MV-4-11 (cell line): ENCODE results near the gene ALDH9A1.
"Not testable (repeated sequence)": the region's sequence is repeated elsewhere in the genome, so short reads cannot be mapped to it uniquely, and the experiment has no call there.

ENCODE experiments used
- DNase-seq: peaks from one replicate; lab custom pipeline; 2025; lab: John Stamatoyannopoulos, UW

The ALDH9A1 gene

DNA sequence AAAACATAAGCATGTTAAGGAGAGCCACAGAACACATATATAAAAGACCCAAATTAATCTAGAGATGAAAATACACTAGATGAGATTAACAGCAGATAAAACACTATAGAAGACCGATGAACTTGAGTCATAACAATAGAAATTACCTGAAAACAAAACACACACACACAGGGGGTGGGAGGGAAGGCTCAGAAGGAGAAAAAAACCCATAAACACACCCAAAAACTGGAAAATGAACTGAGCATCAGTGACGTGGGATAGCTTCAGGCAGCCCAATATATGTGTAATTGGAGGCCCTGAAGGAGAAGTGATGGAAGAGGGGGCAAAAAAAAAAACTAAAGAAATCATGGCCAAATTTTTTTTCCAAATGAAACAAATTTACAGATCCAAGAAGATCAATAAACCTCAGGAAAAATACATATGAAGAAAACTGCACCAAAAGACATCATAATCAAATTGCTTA lies 11.4 kb downstream of the ALDH9A1 start:
- no peak for DNase-seq

DNA sequence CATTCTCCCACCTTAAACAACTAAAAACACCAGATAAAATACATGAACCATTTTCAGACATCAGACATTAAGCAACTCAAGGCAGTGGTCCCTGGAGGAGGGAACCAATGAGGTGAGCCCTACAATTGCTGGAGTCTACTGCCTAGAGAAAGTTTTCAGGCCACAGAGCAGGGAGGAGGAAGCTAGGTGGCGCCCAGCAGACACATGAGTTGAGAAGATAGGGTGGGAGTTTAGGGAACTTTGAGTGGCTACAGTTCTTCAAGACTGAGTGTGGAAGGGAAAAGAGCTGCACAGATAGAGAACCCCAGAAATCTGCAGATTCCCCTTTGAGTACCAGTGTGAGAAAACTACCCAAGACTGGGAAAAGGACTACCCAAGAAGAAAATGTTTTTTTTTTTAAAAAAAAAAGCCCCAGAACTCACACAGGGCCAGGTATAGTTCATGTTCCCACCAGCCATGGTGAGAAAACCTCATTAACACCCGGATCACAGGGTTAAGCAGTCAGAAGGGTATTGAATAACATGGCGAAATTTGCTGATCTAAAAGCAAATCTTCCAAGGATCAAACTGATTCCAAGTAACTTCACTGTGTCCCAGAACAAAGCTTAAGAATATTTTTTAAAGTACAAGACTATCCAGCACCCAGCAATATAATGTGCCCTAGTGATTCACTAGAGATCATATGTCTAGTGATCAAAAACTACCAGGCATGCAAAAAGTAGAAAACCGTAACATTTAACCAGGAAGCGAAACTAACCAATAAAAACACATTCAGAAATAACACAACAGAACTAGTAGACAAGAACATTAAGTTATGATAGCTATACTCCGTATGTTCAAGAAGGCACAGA lies 12.0 kb downstream of the ALDH9A1 start:
- DNase-seq: peak; percentile 64

DNA sequence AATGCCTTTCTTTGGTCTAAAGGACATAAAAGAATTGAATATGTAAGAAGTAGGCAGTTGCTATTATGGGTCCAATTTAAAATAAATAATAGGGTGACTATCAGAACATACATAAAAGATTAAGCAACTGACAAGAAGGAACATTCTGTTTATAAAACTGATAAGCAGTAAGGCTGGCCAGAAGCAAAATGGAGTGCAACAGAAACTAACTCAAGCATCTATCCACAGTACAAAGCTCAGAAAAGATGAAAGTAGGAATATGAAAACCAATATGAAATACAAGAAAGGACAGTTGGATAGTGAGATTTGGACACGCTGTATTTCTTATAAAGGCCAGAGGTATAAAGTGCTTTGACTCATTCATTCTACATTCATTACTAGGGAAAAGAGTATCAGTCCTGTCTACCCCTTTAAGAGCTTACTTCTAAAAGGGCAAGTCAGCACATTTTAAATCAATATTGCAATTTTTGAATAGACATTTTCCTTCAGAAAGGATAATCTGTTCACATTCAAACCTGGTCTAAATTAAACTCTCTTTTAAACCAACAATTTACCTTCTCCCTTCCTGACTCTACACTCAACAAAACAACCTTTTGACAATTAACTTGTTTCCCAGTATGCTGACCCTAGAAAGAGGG lies 14.4 kb downstream of the ALDH9A1 start:
- DNase-seq: no peak

DNA sequence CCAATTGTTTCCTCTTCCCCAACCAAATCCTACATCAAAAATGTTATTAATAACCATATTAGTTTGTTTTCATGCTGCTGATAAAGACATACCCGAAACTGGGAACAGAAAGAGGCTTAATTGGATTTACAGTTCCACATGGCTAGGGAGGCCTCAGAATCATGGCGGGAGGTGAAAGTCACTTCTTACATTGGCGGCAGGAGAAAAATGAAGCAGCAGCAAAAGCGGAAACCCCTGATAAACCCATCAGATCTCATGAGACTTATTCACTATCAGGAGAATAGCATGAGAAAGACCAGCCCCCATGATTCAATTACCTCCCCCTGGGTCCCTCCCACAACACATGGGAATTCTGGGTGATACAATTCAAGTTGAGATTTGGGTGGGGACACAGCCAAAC lies 17.6 kb downstream of the ALDH9A1 start:
- not testable (repeated sequence) for DNase-seq

GRCh38 chr1:165680303-165680702 lies 18.1 kb downstream of the ALDH9A1 start:
- DNase-seq: no peak

- DNase-seq: no peak
These were observed 18.9 kb downstream of the ALDH9A1 start for GRCh38 chr1:165679282-165680036.

- no peak for DNase-seq
These were observed 19.9 kb downstream of the ALDH9A1 start for GRCh38 chr1:165678509-165678908.

DNA sequence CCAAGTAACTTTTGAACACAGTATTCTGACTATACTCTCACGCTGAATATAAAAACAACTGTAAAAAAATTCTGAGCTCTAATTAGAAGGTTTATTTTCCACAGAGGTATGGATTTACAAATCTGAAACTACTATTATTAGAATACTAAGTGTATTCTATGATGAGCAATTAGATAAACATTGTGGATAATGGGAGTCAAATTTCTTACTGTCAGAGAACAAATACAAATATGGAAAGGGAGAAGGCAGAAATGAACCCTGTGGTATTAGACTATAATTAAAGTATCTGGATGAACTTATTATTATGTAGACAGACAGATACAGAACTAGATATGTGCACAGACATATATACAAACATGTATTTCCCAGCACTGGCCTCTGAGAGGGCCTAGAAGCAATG lies 22.6 kb downstream of the ALDH9A1 start:
- no peak for DNase-seq

- peak; percentile 47 for DNase-seq
These were observed 23.8 kb downstream of the ALDH9A1 start for GRCh38 chr1:165674599-165674998.

GRCh38 chr1:165671526-165671925 lies 26.8 kb downstream of the ALDH9A1 start:
- peak; percentile 2 for DNase-seq

GRCh38 chr1:165668184-165668583 lies 30.2 kb downstream of the ALDH9A1 start:
- DNase-seq: no peak

- peak; percentile 89 for DNase-seq
These were observed 32.1 kb downstream of the ALDH9A1 start for GRCh38 chr1:165666152-165666825.

DNA sequence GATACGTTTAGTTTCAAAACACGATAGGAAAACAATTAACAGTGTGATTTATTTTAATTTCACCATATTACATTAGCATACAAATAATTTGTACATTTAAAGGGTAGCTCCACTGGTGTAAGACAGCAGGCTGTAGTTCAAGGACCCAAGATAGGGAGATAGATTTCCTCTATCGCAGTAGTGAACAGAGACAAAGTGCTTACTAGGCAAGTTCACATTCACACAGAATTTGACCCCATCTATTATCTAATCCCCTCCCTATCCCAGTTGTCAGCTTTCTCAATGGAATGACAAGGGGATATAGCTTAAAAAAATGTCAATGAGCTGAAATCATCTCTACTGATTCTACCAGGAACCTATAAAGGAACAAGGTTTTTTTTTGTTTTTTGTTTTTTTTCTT lies 36.2 kb downstream of the ALDH9A1 start:
- no peak for DNase-seq

- DNase-seq: no peak
These were observed 36.7 kb downstream of the ALDH9A1 start for GRCh38 chr1:165661703-165662102.

- DNase-seq: no peak
These were observed 38.8 kb downstream of the ALDH9A1 start for GRCh38 chr1:165659581-165659895.

DNA sequence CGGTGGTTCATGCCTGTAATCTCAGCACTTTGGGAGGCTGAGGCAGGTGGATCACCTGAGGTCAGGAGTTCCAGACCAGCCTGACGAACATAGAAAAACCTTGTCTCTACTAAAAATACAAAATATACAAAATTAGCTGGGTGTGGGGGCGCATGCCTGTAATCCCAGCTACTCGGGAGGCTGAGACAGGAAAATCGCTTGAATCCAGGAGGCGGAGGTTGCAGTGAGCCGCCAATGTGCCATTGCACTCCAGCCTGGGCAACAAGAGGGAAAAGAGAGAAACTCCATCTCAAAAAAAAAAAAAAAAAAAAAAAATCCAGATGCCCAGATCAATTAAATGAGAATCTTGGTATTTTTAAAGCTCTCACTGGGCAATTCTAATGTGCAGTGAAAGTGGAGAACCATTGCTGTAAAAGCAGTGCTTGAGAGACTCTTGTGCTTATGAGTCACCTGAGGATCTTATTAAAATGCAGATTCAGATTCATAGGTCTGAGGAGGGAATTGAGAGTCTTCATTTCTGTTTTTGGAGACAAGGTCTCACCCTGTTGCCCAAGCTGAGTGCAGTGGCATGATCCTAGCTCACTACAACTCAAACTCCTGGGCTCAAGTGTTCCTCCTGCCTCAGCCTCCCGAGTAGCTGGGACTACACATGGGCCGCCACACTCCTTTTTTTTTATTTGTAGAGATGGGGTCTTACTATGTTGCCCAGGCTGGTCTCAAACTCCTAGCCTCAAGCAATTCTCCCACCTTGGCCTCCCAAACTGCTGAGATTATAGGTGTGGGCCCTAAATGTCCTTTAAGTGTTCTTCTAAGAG lies 39.4 kb downstream of the ALDH9A1 start:
- DNase-seq: not testable (repeated sequence)

- DNase-seq: no peak
These were observed 47.3 kb downstream of the ALDH9A1 start for GRCh38 chr1:165650981-165651625.

DNA sequence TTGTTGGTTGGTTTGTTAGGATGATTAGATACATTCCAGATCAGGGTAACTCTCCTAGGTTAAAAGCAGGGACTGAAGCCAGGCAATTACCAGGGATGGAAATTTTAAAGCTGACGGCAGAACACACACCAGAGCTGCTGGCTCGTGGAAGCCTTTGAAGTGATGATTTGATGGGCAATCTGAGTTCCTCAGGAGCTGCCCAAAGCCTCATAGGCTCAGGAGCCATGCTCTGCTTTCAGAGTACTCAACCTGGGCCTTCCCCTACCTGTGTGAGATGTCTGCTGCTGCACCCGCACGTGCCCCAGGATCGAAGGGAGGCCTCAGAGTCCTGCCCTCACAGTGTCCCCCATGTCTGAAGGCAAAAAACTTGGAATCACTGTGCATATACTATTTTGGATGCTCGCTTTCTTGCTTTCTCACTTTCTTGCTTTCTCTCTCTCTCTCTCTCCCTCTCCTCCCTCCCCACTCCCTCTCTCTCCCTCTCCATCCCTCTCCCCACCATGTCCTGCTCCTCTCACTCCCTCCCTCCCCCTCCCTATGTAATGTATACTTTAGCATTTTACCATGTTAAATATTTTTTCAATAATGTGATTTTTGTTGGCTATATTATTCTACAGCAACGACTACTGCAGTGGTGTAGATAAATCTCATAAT lies 49.3 kb downstream of the ALDH9A1 start:
- no peak for DNase-seq

DNA sequence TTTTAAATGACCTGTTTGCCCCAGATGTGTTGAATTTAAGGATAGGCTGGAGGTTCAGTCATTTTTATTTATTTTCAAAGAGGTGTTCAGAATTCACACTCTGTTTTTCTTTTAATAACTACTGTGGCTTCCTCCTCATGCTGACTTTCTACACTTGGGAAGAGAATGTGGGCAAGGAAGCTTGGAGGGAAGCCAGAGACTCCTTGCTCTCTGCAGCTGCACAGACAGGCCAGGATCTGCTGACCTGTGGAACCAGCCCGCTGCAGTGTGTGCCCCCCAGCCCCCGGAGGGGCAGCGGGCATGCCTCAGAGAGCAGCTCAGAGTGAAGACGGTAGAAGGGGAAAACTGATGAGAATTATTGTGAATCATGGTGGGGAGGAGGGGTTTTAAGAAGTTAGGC lies 50.4 kb downstream of the ALDH9A1 start:
- DNase-seq: no peak

DNA sequence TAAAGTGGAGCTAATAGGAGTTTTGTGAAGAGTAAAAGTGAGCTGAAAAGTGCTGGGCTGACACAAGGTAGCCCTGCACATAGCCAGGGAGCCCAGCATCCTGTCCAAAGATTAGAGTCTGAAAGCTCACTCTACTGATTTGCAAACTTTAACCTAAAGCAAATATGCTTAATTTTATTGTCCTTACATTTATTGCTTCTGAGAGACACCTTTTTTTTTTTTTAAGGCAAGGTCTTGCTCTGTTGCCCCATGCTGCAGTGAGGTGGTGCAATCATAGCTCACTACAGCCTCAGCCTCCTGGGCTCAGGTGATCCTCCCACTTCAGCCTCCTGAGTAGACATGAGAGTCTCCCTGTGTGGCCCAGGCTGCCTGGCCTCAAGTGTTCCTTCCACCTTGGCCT lies 50.8 kb downstream of the ALDH9A1 start:
- no peak for DNase-seq
